ENCODE measurements around the gene BMP5. TPM values are rescaled to one million over a fixed set of nuclear protein-coding genes. Genes with fewer than 3 reads are reported as not detected.

BMP5 gene
- total and polyA plus RNA-seq, 2 of the 8 experiments (the other 6 are each of a cell fraction or from before 2014, with no cell fraction given), result 0.02 TPM; not detected in 1

DNA sequence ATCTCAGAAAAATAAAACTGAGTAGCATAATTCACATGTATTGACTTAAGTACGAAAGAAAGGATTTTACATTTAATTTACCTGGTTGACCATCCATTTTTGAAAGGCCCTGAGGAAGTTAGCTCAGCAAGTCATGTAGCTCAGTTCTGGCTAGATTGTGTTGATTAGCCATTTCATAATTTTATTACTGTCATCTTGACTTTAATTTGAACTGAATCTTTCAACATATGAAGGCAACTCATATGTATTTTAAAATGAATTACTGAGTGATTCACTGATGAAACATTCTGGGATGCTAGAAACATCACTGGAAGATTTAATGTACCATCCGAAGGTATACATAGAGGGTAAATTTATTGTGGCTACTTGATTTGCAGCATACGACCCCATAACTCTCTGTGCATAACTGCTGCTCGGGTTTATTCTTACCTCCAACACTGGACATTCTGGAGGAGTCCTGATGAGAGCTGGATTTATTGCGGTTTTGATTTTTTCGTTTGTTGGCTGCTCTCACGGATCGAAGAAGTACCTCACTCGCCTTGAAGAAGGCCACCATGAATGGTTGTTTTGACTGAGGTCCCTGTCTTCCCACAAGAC is 101.7 kb downstream of the BMP5 start:
- no peak overlapping the region for H2BK12ac ChIP-seq (ENCODE audit: low read depth, low read length)
- no peaks in the 10 kb centered on the region for H3K23me2 ChIP-seq (ENCODE audit: low read depth, low read length)
- H3K4me3 ChIP-seq (ENCODE audit: extremely low read depth in 1 of 4, insufficient read depth in 2 of 4, low read depth in 3 of 4, low read length in 4 of 4), result no peak overlapping the region
- no peak overlapping the region for H3K23ac ChIP-seq (ENCODE audit: insufficient read length)
- no peaks in the 10 kb centered on the region for H3K9me3 ChIP-seq (ENCODE audit: insufficient read depth in 2 of 2, low read depth in 1 of 2, low read length in 1 of 2)
- H4K20me1 ChIP-seq (replicated peaks in 1 of 2; ENCODE audit: control insufficient read depth in 1 of 2, insufficient read depth in 2 of 2, low read length in 2 of 2), result no peaks in the 10 kb centered on the region
- H3K27me3 ChIP-seq (replicated peaks in 1 of 4; ENCODE audit: control insufficient read depth in 3 of 4, extremely low read depth in 1 of 4, insufficient read depth in 3 of 4, low read length in 3 of 4), result no peaks in the 10 kb centered on the region
- no peaks in the 10 kb centered on the region for H3K36me3 ChIP-seq (ENCODE audit: control insufficient read depth in 2 of 4, insufficient read depth in 4 of 4, low read length in 3 of 4)
- no peak overlapping the region for H2BK120ac ChIP-seq (replicated peaks; ENCODE audit: low read depth, low read length)
- no peak overlapping the region for H3K4me2 ChIP-seq (ENCODE audit: insufficient read depth in 1 of 2, low read depth in 2 of 2, low read length in 2 of 2)
- no peak overlapping the region for H2BK20ac ChIP-seq (ENCODE audit: low read length)
- CTCF ChIA-PET (ENCODE audit: partially characterized antibody), result interaction anchor here (1.0 to 1.2 kb wide), 2 partner anchors 156 to 168 kb away, joined by 3 to 4 read pairs; no protein-coding TSS in a partner anchor
- WGBS, 2 experiments (ENCODE audit: extremely low coverage in 1 of 2, insufficient coverage in 1 of 2, insufficient read length in 1 of 2, insufficient replicate concordance in 2 of 2, low coverage in 1 of 2, low lambda C conversion rate in 2 of 2, missing lambda C conversion rate in 1 of 2), result 91% methylated on average over 9 of the region's 9 CpGs; no CpG with 5 or more reads in 1 of the 2 experiments
- DNase-seq (ENCODE audit: low read depth in 1 of 2, low spot score in 2 of 2) (no peak), FAIRE-seq (no peak)
- H3K9ac ChIP-seq (replicated peaks in 1 of 4; ENCODE audit: extremely low read depth in 1 of 4, low read depth in 3 of 4, low read length in 3 of 4), result no peak overlapping the region
- H3K4ac ChIP-seq (replicated peaks; ENCODE audit: insufficient read length, low read depth, low read length), result no peak overlapping the region
- no peak overlapping the region for H3K56ac ChIP-seq (replicated peaks; ENCODE audit: insufficient read length, low read depth, low read length)
- H4K5ac ChIP-seq (ENCODE audit: insufficient read length, low read depth, low read length), result no peak overlapping the region
- no peak overlapping the region for H2BK5ac ChIP-seq (ENCODE audit: low read depth, low read length)
- no peak overlapping the region for H3K18ac ChIP-seq (ENCODE audit: extremely low read depth, low read length)
- no peaks in the 10 kb centered on the region for H3K79me1 ChIP-seq (ENCODE audit: low read depth, low read length)
- 0 out of 2 replicates have a peak overlapping the region, but pooled peaks have one; percentile 23 for H2AFZ ChIP-seq (ENCODE audit: low read length)
- no peak overlapping the region for H4K91ac ChIP-seq (replicated peaks; ENCODE audit: insufficient read length, low read length)
- H3K27ac ChIP-seq (ENCODE audit: low read depth, low read length), result no peak overlapping the region
- no peak overlapping the region for H3K14ac ChIP-seq (ENCODE audit: insufficient read length)
- no peaks in the 10 kb centered on the region for H3K79me2 ChIP-seq (ENCODE audit: control insufficient read depth in 1 of 2, insufficient read depth in 2 of 2, low read length in 2 of 2)
- no peak overlapping the region for H4K8ac ChIP-seq (ENCODE audit: extremely low read depth, insufficient read depth, low read length)
- H2AK5ac ChIP-seq (ENCODE audit: low read depth, low read length), result no peak overlapping the region
- peaks cover 0 to 4% (median 3%) of the 10 kb centered on the region in 4 experiments; a peak in 3 of 7 replicates for H3K4me1 ChIP-seq (replicated peaks in 1 of 4; ENCODE audit: control insufficient read depth in 3 of 4, insufficient read depth in 4 of 4, low read length in 3 of 4)
- H2BK15ac ChIP-seq (ENCODE audit: low read length), result no peak overlapping the region
- POLR2A ChIA-PET (ENCODE audit: partially characterized antibody), result no interaction called here
- TF ChIP-seq CREB1 (IDR thresholded peaks at IDR 0.05) (no peak), TCF12 (IDR thresholded peaks at IDR 0.05; ENCODE audit: low read depth, low read length) (no peak), RFX5 (IDR thresholded peaks at IDR 0.05; ENCODE audit: borderline replicate concordance, low read depth, low read length) (no peak), RBBP5 (IDR thresholded peaks at IDR 0.05; ENCODE audit: borderline replicate concordance, low read depth, low read length) (no peak), CHD1 (IDR thresholded peaks at IDR 0.05; ENCODE audit: low read depth, low read length) (no peak), CTBP2 (IDR thresholded peaks at IDR 0.05; ENCODE audit: borderline replicate concordance, insufficient read depth, insufficient read length, low read length) (no peak), RNF2 (IDR thresholded peaks at IDR 0.05; ENCODE audit: borderline replicate concordance, low read depth, low read length, missing control alignments, poor library complexity, severe bottlenecking) (no peak), RAD21 (IDR thresholded peaks at IDR 0.05 in 1 of 2, conservative IDR thresholded peaks at IDR 0.05 in 1 of 2; ENCODE audit: low read depth in 2 of 2, low read length in 2 of 2) (no peak), JUND (IDR thresholded peaks at IDR 0.05; ENCODE audit: low read length) (no peak), GTF2F1 (IDR thresholded peaks at IDR 0.05; ENCODE audit: borderline replicate concordance, low read depth, low read length) (no peak), CBX8 (IDR thresholded peaks at IDR 0.05; ENCODE audit: borderline replicate concordance, low read depth, low read length) (no peak)
- TF ChIP-seq, protein P1, sequence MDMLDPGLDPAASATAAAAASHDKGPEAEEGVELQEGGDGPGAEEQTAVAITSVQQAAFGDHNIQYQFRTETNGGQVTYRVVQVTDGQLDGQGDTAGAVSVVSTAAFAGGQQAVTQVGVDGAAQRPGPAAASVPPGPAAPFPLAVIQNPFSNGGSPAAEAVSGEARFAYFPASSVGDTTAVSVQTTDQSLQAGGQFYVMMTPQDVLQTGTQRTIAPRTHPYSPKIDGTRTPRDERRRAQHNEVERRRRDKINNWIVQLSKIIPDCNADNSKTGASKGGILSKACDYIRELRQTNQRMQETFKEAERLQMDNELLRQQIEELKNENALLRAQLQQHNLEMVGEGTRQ (IDR thresholded peaks at IDR 0.05; ENCODE audit: low read length), result no peak
